Smooth muscle cell (in vitro differentiated cells): ENCODE data around the gene PODXL. TPM values are rescaled to one million over a fixed set of nuclear protein-coding genes. Genes with fewer than 3 reads are reported as not detected.

Experiments used
- DNase-seq: peaks from one replicate; lab custom pipeline; 2025; ENCODE audit not compliant: unreplicated experiment; lab: John Stamatoyannopoulos, UW
- H2AFZ ChIP-seq: fragments of 200-600 bp; sonication (generic); 2 replicates; pipeline ENCODE4 v1.6.0; 2016; ENCODE audit warnings: antibody characterized with exemption, low read depth, mild to moderate bottlenecking
- H3F3A ChIP-seq: fragments of 200-600 bp; sonication (generic); 2 replicates; pipeline ENCODE4 v1.6.0; 2017; ENCODE audit warnings: antibody characterized with exemption, low read depth
- H3K27ac ChIP-seq: fragments of 200-600 bp; sonication (generic); 2 replicates; pipeline ENCODE4 v1.5.1; 2016; ENCODE audit warnings: low read depth, mild to moderate bottlenecking
- H3K27me3 ChIP-seq: fragments of 200-600 bp; sonication (generic); 2 replicates; pipeline ENCODE4 v1.6.1; 2016; ENCODE audit warnings: low read depth, mild to moderate bottlenecking
- H3K36me3 ChIP-seq: fragments of 200-600 bp; sonication (generic); 2 replicates; pipeline ENCODE4 v1.5.1; 2016; ENCODE audit warnings: low read depth
- H3K4me1 ChIP-seq: fragments of 200-600 bp; sonication (generic); 2 replicates; pipeline ENCODE4 v1.5.1; 2016; ENCODE audit warnings: low read depth
- H3K4me2 ChIP-seq: fragments of 200-600 bp; sonication (generic); 2 replicates; pipeline ENCODE4 v1.6.0; 2016; ENCODE audit warnings: mild to moderate bottlenecking
- H3K4me3 ChIP-seq: fragments of 200-600 bp; sonication (generic); 2 replicates; pipeline ENCODE4 v1.5.1; 2016; ENCODE audit warnings: mild to moderate bottlenecking
- H3K79me2 ChIP-seq: fragments of 200-600 bp; sonication (generic); 2 replicates; pipeline ENCODE4 v1.6.0; 2016; ENCODE audit warnings: low read depth, mild to moderate bottlenecking
- H3K9ac ChIP-seq: fragments of 200-600 bp; sonication (generic); 2 replicates; pipeline ENCODE4 v1.6.0; 2016; ENCODE audit warnings: low read depth
- H3K9me3 ChIP-seq: fragments of 200-600 bp; sonication (generic); replicated peaks from 2 replicates; pipeline ENCODE4 v1.5.1; 2016; ENCODE audit warnings: low read depth
- H4K20me1 ChIP-seq: fragments of 200-600 bp; sonication (generic); 2 replicates; pipeline ENCODE4 v1.6.0; 2016; ENCODE audit warnings: low read depth
- WGBS: methylation state at CpG from one replicate; pipeline ENCODE4 v1.1.7; 2016; ENCODE audit warnings: low lambda C conversion rate; 5-methylcytosine and 5-hydroxymethylcytosine counted together
- polyA plus RNA-seq: library from polyadenylated mRNA; unstranded; fragments of >200 nt; fragmentation: Nextera tagmentation; extraction: Ambion mirVana; gene quantifications from 2 replicates; pipeline ENCODE4 v1.2.1, GENCODE V29; 2016
- total RNA-seq: library from RNA; depleted of rRNA; stranded (reverse); fragments of >200 nt; gene quantifications from 2 replicates; pipeline ENCODE4 v1.2.3, GENCODE V29; 2014
- TF ChIP-seq, protein P1 (sequence below): fragments of 200-600 bp; sonication (generic); IDR thresholded peaks from 2 replicates; pipeline ENCODE4 v1.5.1; 2017; ENCODE audit warnings: borderline replicate concordance, mild to moderate bottlenecking, antibody characterized with exemption; ENCODE audit not compliant: insufficient read depth, poor library complexity, severe bottlenecking

Gene PODXL
- total and polyA plus RNA-seq, 2 experiments from 2014 or later = 2.1 to 10.8 TPM

DNA sequence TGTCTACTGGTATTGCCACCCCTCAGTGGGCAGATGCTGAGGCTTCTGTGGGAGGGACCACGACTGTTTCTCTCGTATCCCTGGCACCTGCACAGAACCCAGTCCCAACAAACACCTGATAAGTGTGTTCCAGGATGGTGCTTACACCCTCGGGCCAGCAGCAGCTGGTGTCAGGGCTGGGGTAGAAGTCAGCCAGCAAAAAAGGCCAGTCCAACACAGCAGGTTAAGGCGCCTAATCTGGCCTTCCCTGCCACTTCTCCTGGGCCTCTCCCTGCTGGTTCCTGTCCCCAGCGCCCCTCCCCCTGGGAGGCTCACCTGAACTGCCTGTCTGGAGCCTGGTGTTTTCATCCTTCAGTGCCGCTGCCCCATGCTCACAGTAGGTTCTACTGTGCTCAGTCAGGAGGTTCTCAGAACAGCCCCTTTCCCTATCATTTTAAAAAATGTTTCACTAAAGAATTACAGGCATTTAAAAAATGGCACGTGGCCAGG is 20.0 kb downstream of the PODXL start:
- no peak overlapping the region for H2AFZ ChIP-seq
- TF ChIP-seq, protein P1, sequence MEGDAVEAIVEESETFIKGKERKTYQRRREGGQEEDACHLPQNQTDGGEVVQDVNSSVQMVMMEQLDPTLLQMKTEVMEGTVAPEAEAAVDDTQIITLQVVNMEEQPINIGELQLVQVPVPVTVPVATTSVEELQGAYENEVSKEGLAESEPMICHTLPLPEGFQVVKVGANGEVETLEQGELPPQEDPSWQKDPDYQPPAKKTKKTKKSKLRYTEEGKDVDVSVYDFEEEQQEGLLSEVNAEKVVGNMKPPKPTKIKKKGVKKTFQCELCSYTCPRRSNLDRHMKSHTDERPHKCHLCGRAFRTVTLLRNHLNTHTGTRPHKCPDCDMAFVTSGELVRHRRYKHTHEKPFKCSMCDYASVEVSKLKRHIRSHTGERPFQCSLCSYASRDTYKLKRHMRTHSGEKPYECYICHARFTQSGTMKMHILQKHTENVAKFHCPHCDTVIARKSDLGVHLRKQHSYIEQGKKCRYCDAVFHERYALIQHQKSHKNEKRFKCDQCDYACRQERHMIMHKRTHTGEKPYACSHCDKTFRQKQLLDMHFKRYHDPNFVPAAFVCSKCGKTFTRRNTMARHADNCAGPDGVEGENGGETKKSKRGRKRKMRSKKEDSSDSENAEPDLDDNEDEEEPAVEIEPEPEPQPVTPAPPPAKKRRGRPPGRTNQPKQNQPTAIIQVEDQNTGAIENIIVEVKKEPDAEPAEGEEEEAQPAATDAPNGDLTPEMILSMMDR = no peak
- no peaks in the 10 kb centered on the region for H3F3A ChIP-seq
- no peak overlapping the region for H3K9ac ChIP-seq
- DNase-seq = no peak
- 81% methylated on average over 7 of the region's 7 CpGs for WGBS
- peaks cover 19% of the 10 kb centered on the region for H3K4me1 ChIP-seq
- no peaks in the 10 kb centered on the region for H4K20me1 ChIP-seq
- no peaks in the 10 kb centered on the region for H3K9me3 ChIP-seq
- H3K27me3 ChIP-seq = no peaks in the 10 kb centered on the region
- no peaks in the 10 kb centered on the region for H3K79me2 ChIP-seq
- H3K4me3 ChIP-seq = no peak overlapping the region
- no peak overlapping the region for H3K4me2 ChIP-seq
- no peaks in the 10 kb centered on the region for H3K36me3 ChIP-seq
- H3K27ac ChIP-seq = no peak overlapping the region

DNA sequence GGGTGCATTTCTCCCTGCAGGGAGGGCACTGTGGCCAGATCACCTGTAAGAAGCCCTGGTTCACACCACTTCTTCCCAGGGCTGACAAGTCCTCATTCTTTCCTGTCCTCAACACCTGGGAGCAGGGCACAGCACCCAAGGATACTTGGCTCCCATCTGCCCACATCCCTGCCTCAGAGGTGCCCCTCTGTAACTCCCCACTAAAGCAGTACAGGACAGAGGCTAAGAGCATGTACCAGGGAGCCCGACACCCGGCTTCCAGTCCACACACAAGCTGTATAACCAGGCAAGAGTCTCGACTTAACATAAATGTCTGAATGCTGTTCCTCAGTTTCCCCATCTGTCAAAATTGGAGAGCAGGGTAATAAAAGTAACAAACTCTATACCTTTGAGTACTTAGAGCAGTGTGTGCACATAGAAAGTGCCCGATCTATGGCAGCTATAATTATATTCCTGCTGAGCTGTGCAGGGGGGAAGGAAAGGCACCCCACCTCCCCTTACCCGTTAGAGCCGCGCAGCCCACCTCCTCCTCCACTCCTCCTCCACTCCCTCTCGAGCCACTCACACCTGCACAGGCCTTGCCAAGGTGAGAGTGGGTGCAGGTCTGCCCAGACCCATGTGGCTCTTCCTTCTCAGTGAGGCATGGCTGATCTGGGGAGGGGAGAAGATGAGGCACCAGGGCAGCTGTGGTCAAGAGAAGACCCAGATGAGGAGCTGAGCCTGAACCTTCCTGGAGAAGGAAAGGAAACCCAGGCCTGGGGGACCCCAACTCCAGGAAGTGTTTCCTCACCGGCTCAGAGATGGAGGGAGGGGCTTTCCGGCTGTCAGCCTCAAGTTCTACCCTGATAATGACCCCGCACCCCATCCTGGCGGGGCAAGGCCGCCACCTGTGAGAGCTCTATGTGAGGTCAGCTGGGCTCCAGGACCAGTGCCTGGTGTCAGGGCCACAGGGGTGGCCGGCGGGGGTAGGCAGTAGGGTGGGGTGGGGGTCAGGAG is 22.6 kb downstream of the PODXL start:
- Histone ChIP-seq H4K20me1 (no peaks in the 10 kb centered on the region), H3K4me3 (no peak overlapping the region), H3F3A (no peaks in the 10 kb centered on the region), H3K9ac (no peak overlapping the region), H3K79me2 (no peaks in the 10 kb centered on the region), H3K36me3 (no peaks in the 10 kb centered on the region), H3K4me2 (no peak overlapping the region), H3K9me3 (no peaks in the 10 kb centered on the region), H2AFZ (no peak overlapping the region), H3K4me1 (peaks cover 10% of the 10 kb centered on the region), H3K27me3 (no peaks in the 10 kb centered on the region), H3K27ac (no peak overlapping the region)
- no peak for DNase-seq
- TF ChIP-seq, protein P1 = no peak
- WGBS = 95% methylated on average over 10 of the region's 15 CpGs

DNA sequence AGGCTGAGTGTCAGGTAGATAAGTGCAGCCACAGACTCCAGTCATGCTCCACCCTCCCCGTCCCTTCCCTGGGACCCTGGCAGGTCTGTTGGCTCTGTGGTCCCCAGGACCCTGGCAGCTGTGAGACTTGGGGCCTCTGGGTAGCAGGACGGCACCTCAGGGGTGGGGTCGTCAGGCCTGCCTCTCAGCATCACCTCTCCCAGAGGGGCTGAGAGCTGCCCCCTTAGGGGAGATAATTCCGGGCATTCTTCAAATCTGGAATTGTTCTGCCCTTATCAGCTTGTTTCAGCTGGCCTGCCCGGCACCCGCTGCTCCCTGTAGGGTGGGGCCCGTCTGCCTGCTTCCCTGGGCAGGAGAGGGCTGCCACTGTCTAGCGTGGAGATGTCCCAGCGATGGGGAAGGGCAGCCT is 23.3 kb downstream of the PODXL start:
- Histone ChIP-seq H3K9ac (no peak overlapping the region), H2AFZ (no peak overlapping the region), H3K4me1 (peaks cover 3% of the 10 kb centered on the region), H3F3A (no peaks in the 10 kb centered on the region), H3K27ac (no peak overlapping the region), H3K4me2 (no peak overlapping the region), H3K9me3 (no peaks in the 10 kb centered on the region), H3K36me3 (no peaks in the 10 kb centered on the region), H3K4me3 (no peak overlapping the region), H3K27me3 (no peaks in the 10 kb centered on the region), H4K20me1 (no peaks in the 10 kb centered on the region), H3K79me2 (no peaks in the 10 kb centered on the region)
- TF ChIP-seq, protein P1 = no peak
- WGBS = 91% methylated on average over 9 of the region's 9 CpGs
- no peak for DNase-seq
